Subcutaneous abdominal adipose tissue (tissue), 5 donors: ENCODE measurements around the gene USP40.

ENCODE experiments used
- H3K27ac ChIP-seq: one replicate; pipeline ENCODE4 v1.7.0; 2013; ENCODE audit warnings: low read depth, mild to moderate bottlenecking, inconsistent platforms, low read length, moderate library complexity
- H3K27me3 ChIP-seq, 5 donors: one replicate each; pipeline ENCODE4 v1.7.0; 2013; ENCODE audit warnings: low read length in 5 of 5, inconsistent platforms in 1 of 5; ENCODE audit not compliant: control insufficient read depth in 5 of 5, insufficient read depth in 4 of 5
- H3K36me3 ChIP-seq, 5 donors: one replicate each; pipeline ENCODE4 v1.7.0; 2013; ENCODE audit warnings: low read length in 5 of 5; ENCODE audit not compliant: control insufficient read depth in 5 of 5, insufficient read depth in 5 of 5
- H3K4me1 ChIP-seq, 5 donors: one replicate each; pipeline ENCODE4 v1.7.0; 2013; ENCODE audit warnings: low read length in 5 of 5, mild to moderate bottlenecking in 3 of 5, moderate library complexity in 1 of 5; ENCODE audit not compliant: control insufficient read depth in 5 of 5, insufficient read depth in 5 of 5
- H3K4me3 ChIP-seq, 5 donors: one replicate each; pipeline ENCODE4 v1.7.0; 2013; ENCODE audit warnings: low read length in 5 of 5, low read depth in 1 of 5
- H3K9ac ChIP-seq, 5 donors: one replicate each; pipeline ENCODE4 v1.7.0; 2013; ENCODE audit warnings: low read length in 5 of 5, mild to moderate bottlenecking in 4 of 5, moderate library complexity in 3 of 5
- H3K9me3 ChIP-seq, 5 donors: one replicate each; pipeline ENCODE4 v1.7.0; 2013; ENCODE audit warnings: low read length in 5 of 5; ENCODE audit not compliant: control insufficient read depth in 5 of 5
- donor health status: healthy.
- donor health status: healthy.
- donor health status: healthy.
- donor health status: healthy.
- donor health status: healthy.

Gene USP40

DNA sequence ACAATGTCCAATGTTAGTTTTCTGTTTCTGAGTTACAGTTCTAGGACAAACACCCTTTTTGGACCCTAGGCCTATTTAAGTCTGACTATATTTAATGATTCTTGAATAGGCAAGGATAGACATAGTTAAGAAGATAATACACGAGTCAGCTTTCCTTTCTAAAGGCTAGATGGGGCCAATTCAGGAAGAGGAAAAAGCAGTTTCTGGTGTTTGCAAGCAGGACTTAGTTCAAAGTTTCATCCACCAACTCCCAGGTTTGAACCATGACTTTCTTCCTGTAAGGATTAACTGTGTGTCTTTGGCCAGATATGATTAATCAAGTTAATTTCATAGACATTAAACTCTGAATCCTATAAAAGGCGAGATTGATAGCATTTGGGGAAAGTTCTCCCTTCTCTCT lies 66.7 kb downstream of the USP40 start:
- Histone ChIP-seq H3K4me3 (no peak overlapping the region), H3K27ac (no peak overlapping the region), H3K4me1 (no peaks in the 10 kb centered on the region), H3K36me3 (peaks cover 36 to 56% (median 53%) of the 10 kb centered on the region in 5 donors), H3K9ac (no peak overlapping the region), H3K27me3 (no peaks in the 10 kb centered on the region), H3K9me3 (peaks cover 0 to 12% (median 11%) of the 10 kb centered on the region in 5 donors)

DNA sequence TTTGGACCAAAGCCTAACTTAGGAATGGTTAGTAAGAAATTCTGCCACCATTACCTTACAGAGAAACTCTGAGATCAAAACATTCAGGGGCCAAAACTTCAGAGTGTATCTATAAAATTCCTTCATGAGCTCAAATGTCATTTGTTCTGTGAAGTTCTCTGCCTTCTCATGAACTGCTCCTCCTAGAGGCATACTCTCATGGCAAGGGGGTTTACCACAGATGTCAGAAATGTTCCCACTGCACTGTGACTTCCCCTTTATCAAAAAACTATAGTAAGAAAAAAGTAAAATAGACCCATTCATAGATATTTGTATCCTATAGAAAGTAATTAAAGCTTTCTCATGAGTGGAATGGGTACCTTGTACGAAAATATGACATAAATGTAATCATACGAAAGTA lies 68.5 kb downstream of the USP40 start:
- H3K9me3 ChIP-seq: peaks cover 0 to 5% (median 5%) of the 10 kb centered on the region in 5 donors
- no peak overlapping the region for H3K27ac ChIP-seq
- no peaks in the 10 kb centered on the region for H3K27me3 ChIP-seq
- no peak overlapping the region for H3K9ac ChIP-seq
- peaks cover 43 to 59% (median 52%) of the 10 kb centered on the region in 5 donors for H3K36me3 ChIP-seq
- H3K4me1 ChIP-seq: no peaks in the 10 kb centered on the region
- no peak overlapping the region for H3K4me3 ChIP-seq

DNA sequence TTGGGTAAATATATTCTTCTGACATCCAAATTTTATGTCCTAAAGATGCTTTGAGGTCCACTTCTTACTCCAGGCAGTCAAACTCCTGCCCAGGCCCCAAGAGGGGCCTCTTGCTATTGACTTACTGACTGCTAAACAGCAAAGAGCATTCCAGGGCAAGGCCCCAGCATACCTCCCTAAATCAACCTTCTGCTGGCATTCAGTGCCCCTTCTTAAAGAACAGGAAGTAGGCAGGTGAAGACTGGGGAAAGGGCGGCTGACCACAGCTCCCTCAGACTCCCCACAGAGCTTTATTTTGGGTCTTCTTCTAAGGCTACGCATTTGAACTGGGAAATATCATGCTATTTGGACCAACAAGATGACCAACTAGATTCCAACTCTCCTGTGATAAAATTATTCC lies 68.9 kb downstream of the USP40 start:
- no peak overlapping the region for H3K4me3 ChIP-seq
- H3K36me3 ChIP-seq: peaks cover 47 to 64% (median 57%) of the 10 kb centered on the region in 5 donors
- H3K9me3 ChIP-seq: peaks cover 0 to 4% (median 4%) of the 10 kb centered on the region in 5 donors
- no peaks in the 10 kb centered on the region for H3K27me3 ChIP-seq
- H3K27ac ChIP-seq: no peak overlapping the region
- H3K4me1 ChIP-seq: no peaks in the 10 kb centered on the region
- no peak overlapping the region for H3K9ac ChIP-seq

DNA sequence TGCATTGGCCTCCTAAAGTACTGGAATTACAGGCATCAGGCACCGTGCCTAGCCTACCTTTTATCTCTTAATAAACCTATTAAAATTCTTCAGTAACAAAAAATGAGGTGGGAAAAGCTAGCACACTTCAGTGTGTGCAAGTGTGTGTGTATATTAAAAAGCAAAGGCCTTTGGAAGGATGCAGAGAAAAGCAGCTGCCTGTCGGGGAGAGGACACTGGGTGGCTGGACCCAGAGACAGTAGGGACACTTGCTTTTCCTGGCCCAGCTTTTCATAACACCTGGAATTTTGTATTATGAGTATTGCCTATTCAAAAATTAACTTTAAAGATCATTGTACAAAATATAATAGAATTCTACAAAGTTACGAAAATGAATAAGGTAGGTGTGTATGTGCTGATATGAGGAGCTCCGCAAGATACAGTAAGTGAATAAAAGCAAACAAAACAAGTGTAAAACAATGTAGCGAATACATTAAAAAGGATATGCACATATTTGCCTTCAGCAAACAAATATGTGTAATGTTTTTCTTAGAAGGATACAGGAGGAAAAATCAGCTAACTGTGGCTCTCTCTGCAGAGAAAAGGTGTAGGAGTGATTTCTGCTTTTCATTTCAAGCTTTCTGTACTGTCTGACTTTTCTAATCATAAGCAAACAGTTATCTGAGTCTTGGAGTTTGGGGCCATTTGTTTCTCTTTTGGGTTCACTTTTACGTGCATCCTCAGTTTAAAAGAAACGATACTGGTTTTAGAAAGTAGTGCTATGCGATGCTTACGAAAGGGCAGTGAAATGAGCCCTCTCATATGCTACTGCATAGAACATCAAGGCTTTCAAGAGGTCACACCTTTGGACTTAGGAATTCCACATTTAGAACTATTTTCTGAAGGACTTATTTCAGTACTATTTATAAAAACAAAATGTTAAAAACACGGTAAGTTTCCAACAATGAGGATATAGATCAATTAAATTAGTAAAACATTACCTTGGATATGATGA lies 70.8 kb downstream of the USP40 start:
- Histone ChIP-seq H3K27me3 (no peaks in the 10 kb centered on the region), H3K36me3 (peaks cover 52 to 73% (median 61%) of the 10 kb centered on the region in 5 donors)

DNA sequence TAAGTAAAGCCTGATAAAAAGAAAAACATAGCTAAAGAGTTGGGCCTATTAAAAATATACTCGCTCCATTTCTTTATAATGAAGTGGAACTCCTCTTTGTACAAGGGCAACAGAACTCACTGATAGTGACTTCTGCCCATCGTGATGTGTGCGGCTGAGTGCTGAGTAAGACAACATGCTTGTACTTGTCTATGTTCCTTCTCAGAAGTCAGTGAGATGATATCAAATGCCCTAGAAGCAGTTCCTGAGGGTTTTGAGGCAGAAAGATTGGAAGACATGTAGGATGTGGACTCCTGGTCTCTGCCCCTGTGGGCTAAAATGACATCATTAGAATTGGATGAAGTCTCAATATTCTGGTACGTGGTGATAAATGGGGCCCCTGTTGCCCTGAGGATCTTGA lies 73.8 kb downstream of the USP40 start:
- H3K9me3 ChIP-seq: no peaks in the 10 kb centered on the region
- H3K27ac ChIP-seq: no peak overlapping the region
- H3K9ac ChIP-seq: no peak overlapping the region
- no peak overlapping the region for H3K4me3 ChIP-seq
- H3K27me3 ChIP-seq: no peaks in the 10 kb centered on the region
- H3K36me3 ChIP-seq: peaks cover 41 to 80% (median 71%) of the 10 kb centered on the region in 5 donors
- H3K4me1 ChIP-seq: no peaks in the 10 kb centered on the region

More for the DNA sequence above, 70.8 kb downstream of the USP40 start:
- no peak overlapping the region for H3K9ac ChIP-seq
- no peak overlapping the region for H3K27ac ChIP-seq
- H3K4me3 ChIP-seq: no peak overlapping the region
- H3K9me3 ChIP-seq: no peaks in the 10 kb centered on the region
- H3K4me1 ChIP-seq: no peaks in the 10 kb centered on the region

DNA sequence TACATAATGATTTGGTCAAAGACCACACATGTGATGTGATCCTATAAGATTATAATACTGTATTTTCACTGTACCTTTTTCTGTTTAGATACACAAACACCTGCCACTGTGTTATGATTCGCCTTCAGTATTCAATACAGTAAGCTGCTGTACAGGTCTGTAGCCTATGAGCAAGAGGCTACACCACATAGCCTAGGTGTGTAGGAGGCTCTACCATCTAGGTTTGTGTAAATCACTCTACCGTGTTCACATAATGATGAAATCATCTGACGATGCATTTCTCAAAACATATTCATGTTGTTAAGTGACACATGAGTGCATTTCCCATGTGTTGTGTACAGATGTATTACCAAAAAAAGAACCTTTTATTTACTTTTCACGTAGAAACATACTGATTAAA lies 74.5 kb downstream of the USP40 start:
- Histone ChIP-seq H3K4me3 (no peak overlapping the region), H3K9ac (no peak overlapping the region), H3K9me3 (no peaks in the 10 kb centered on the region), H3K27me3 (no peaks in the 10 kb centered on the region), H3K4me1 (no peaks in the 10 kb centered on the region), H3K36me3 (peaks cover 41 to 78% (median 66%) of the 10 kb centered on the region in 5 donors), H3K27ac (no peak overlapping the region)

DNA sequence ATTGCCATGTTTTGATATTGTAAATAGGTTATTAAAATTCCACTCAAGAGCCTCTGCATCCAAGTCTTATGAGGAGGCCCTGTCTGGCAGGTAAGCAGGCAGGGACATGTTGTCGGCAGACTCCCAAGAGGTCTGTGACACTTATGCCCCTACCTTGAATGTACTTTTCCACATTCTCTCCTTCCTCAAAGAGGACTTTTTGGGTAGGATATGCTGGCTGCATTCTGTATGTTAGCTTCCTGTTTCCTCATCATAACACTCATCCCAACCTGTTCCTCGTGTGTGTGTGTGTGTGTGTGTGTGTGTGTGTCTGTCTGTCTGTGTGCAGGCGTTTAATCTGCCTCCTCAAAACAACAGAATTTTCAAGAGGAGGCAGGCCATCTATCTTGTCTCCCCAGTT lies 75.3 kb downstream of the USP40 start:
- Histone ChIP-seq H3K4me1 (peaks cover 0 to 5% (median 4%) of the 10 kb centered on the region in 5 donors), H3K27ac (no peak overlapping the region), H3K36me3 (peaks cover 35 to 78% (median 67%) of the 10 kb centered on the region in 5 donors)

DNA sequence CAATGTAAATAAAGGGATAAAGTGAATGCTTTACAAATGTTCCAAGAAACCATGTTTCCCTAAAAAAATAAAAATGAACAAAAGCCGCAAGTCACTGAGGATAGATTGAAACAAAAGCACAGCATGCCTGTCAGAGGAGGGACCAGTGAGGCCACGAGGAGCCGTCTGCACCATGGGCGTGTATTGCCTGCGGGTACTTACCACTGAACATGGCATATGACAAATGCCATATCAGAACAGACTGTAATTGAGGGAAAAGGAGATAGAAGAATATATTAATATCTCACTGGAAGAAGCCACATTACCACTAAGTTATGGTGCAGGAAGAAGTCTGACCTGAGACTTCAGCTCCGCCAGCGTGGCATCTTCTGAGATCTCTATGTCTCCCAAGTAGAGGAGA lies 75.8 kb downstream of the USP40 start:
- Histone ChIP-seq H3K4me3 (no peak overlapping the region), H3K4me1 (peaks cover 0 to 5% (median 4%) of the 10 kb centered on the region in 5 donors), H3K9ac (no peak overlapping the region), H3K9me3 (no peaks in the 10 kb centered on the region), H3K27ac (no peak overlapping the region), H3K27me3 (no peaks in the 10 kb centered on the region), H3K36me3 (peaks cover 30 to 79% (median 70%) of the 10 kb centered on the region in 5 donors)

More for the DNA sequence above, 75.3 kb downstream of the USP40 start:
- no peaks in the 10 kb centered on the region for H3K9me3 ChIP-seq
- H3K9ac ChIP-seq: no peak overlapping the region
- no peak overlapping the region for H3K4me3 ChIP-seq
- H3K27me3 ChIP-seq: no peaks in the 10 kb centered on the region

DNA sequence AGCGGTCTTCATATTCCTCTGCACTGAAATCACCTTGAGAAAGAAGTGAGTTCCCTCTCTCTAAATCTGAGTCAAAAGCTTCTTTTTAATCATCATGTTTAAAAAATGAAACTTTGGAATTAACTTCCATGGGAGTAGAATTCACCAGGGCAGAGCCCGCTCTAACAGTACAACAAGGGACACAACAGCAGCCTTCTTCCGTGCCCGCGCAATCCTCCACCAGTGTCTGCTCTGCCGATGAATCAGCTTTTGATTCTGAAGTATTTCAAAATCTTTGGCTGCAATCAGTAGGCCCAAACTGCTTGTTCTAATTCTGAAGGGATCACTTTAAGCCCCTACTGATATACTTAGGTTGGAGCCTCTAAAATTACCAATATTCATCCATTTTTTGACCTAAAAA lies 76.9 kb downstream of the USP40 start:
- Histone ChIP-seq H3K9ac (no peak overlapping the region), H3K36me3 (peaks cover 37 to 82% (median 75%) of the 10 kb centered on the region in 5 donors), H3K4me3 (no peak overlapping the region), H3K9me3 (no peaks in the 10 kb centered on the region), H3K27ac (no peak overlapping the region), H3K4me1 (peaks cover 0 to 5% (median 4%) of the 10 kb centered on the region in 5 donors), H3K27me3 (no peaks in the 10 kb centered on the region)

DNA sequence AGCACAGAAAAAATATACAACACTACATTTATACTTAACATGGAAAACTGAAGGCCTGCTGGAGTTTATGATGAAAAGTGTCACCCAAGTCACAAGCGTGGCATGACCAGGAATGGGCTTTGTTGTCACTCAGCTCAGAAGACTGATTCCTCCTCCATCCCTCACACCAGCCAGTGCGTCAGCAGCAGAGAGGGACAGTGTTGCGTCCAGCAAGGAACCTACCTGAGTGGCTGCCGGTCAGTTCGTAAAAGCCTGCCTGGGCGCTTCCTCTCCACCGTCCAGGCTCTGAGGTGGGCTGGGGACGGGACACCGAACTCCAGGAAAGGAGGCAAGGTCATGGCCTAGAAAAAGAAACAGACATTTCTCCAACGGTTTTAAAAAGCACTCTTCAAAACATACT lies 77.4 kb downstream of the USP40 start:
- no peaks in the 10 kb centered on the region for H3K27me3 ChIP-seq
- no peak overlapping the region for H3K27ac ChIP-seq
- H3K9ac ChIP-seq: no peak overlapping the region
- H3K36me3 ChIP-seq: peaks cover 39 to 87% (median 79%) of the 10 kb centered on the region in 5 donors
- no peaks in the 10 kb centered on the region for H3K9me3 ChIP-seq
- H3K4me3 ChIP-seq: no peak overlapping the region
- peaks cover 0 to 5% (median 4%) of the 10 kb centered on the region in 5 donors for H3K4me1 ChIP-seq
